GM18951 (cell line): ENCODE measurements around the gene NPR1.

Experiments used
- POLR2A ChIP-seq: IDR thresholded peaks from 4 replicates; pipeline ENCODE4 v1.6.1; 2011; ENCODE audit warnings: mild to moderate bottlenecking; ENCODE audit not compliant: insufficient read length, insufficient read depth; ENCODE audit errors: extremely low read depth
- in situ Hi-C: fragments of 300-500 bp; cut with MboI; formaldehyde crosslinking; loops from one replicate; pipeline ENCODE4 v1.12.0; 2022; ENCODE audit warnings: low sequenced_read_pairs, mixed read lengths, inconsistent platforms; ENCODE audit not compliant: unreplicated experiment

The NPR1 gene

GRCh38 chr1:153640861-153641260, 37.6 kb upstream of the NPR1 start:
- TF ChIP-seq POLR2A, result no peak
- in situ Hi-C loops, result no loop called here

DNA sequence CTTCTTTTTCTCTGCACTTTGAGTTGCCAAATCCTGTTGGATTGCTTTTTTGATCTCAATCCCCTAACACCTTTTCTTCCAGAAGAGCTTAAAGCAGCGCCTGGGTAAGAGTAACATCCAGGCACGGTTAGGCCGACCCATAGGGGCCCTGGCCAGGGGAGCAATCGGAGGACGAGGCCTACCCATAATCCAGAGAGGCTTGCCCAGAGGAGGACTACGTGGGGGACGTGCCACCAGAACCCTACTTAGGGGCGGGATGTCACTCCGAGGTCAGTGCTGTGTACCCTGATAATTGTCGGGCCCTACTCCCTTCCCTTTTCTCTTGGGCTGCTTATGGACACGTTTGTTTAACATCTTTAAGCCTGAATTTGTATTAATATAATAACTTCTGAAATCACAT, 36.3 kb upstream of the NPR1 start:
- no peak for TF ChIP-seq POLR2A
- in situ Hi-C loops, result no loop called here

DNA sequence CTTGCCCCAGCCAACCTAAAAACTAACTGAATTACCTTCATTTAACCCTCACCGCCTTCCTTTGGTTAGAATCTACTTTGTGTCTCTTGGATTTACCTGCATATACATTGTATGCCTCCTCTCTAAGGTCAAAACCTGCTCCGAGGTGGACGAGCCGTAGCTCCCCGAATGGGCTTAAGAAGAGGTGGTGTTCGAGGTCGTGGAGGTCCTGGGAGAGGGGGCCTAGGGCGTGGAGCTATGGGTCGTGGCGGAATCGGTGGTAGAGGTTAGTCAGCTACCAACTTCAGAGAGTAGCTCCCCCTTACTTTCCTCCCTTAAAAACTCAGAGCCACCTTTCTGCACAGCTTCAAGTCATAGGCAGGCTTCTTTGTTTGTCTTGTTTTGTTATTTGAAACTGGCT, 35.4 kb upstream of the NPR1 start:
- TF ChIP-seq POLR2A, result no peak
- in situ Hi-C loops, result no loop called here

DNA sequence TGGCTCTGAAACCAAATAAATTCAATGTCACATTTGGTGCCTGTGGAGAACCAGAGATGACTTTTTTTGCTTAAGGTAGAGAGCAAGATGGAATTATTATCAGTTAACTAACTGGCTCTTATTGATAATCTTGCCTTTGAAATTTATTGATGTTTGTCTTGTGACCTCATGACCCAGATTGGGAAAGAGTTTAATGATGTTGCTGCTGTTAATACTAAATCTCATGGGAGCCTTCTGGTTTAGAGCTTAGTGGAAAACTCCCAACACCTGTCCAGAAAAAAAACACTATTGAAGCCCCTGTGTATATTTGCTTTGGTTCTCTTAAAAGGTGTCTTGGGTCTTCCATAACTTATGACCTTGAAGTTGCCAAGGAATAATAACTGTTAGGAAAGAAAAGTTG, 34.7 kb upstream of the NPR1 start:
- in situ Hi-C loops, result no loop called here

GRCh38 chr1:153646672-153647345, 31.7 kb upstream of the NPR1 start:
- in situ Hi-C loops, result no loop called here
- TF ChIP-seq POLR2A, result no peak

More for the DNA sequence above, 34.7 kb upstream of the NPR1 start:
- no peak for TF ChIP-seq POLR2A

DNA sequence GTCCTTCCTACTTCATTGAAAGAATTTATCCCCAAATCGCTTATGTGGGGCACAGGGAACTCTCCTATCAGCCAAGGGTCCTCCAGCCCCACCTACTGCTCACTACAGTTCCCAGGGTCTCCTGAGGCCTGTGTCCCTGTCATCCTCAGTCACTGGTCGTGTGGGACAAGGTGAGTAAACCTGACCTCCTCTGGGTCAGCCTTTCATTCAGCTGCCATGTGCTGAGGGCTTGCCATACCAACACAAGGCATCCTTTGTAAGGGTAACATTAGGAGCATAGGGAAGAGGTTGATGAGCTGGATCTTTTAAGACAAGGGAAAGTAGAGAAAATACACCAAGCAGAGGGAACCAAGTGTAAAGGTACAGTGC, 31.2 kb upstream of the NPR1 start:
- TF ChIP-seq POLR2A, result no peak
- in situ Hi-C loops, result no loop called here

GRCh38 chr1:153648000-153648643, 30.4 kb upstream of the NPR1 start:
- peak; percentile 27 for TF ChIP-seq POLR2A
- in situ Hi-C loops, result no loop called here

- in situ Hi-C loops, result no loop called here
- no peak for TF ChIP-seq POLR2A
Observed at GRCh38 chr1:153649137-153649862, 29.2 kb upstream of the NPR1 start.

GRCh38 chr1:153649863-153650235, 28.6 kb upstream of the NPR1 start:
- TF ChIP-seq POLR2A, result no peak
- in situ Hi-C loops, result no loop called here

GRCh38 chr1:153651771-153652170, 26.7 kb upstream of the NPR1 start:
- in situ Hi-C loops, result no loop called here
- no peak for TF ChIP-seq POLR2A

DNA sequence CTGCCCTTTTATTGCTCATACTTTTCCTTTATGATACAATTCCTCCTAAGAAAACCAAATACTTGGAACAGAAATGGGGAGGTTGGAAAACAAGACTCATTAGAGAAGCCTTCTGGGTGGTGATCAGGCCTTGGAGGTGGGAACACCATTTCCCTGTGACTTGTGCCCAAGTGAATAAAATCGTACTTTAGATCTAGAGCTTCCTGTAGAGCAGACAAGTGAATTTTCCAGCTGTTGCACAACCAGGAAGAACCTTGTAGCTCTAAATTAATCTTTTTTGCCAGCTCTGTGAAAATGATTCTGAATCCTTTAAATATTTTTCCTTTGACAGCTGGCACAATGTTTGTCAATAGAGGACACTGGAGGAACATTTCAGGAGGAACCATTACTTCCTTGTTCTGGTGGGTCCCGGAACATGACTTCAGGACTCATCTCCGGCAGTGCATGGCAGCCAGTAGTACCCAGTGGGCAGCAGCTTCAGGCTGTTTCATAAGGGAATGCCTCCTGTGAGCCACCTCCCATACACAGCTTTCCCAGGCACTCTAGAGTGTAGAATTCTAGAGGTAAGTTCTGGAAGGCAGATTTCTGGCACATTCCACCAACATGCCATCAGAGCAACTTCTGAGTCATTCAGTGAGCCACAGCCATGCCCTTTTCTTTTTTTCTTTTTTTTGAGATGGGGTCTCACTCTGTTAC, 25.5 kb upstream of the NPR1 start:
- in situ Hi-C loops, result no loop called here
- TF ChIP-seq POLR2A, result no peak

DNA sequence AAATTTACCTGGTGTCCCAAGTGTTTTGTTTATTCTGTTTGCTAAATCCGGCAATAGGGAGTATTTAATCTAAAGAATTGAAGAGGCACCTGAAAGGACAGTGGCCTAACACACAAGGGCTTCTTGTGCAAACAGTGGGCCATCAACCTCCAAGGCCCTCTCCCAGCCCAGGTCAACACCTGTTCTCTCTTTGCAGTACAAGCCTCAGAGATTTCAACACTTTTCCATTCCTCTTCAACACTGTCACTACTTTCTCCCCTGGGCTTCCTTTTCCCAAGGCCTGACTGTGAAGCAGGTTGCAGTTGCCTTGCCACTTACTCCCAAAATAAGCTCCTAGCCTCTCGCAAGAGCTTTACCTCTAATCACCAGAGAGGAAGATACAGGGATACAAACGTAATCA, 23.2 kb upstream of the NPR1 start:
- in situ Hi-C loops, result no loop called here
- no peak for TF ChIP-seq POLR2A

- TF ChIP-seq POLR2A, result peak; percentile 91
- in situ Hi-C loops, result no loop called here
Observed at GRCh38 chr1:153658400-153659174, 19.9 kb upstream of the NPR1 start, which contains the start of gene SNAPIN. Gene SNAPIN (plus strand): TSS chr1:153658703. CDS start chr1:153658744, 41 bp downstream.
